Stimulated activated memory B cell treated with anti-CD40 and anti-IgM and Interleukin-4, amounts not matched to agents 10 μg/mL and 1 μg/mL and 100 μg/mL, for 72 hours (primary cell): ENCODE results near the gene ESF1.

Experiments
- ATAC-seq: fragments of 150-1000 bp; cut with Tn5 transposase; 2 replicates; pipeline ENCODE4 v1.10.0; 2021
- H3K27ac Mint-ChIP-seq: one replicate; pipeline ENCODE4 v1.8.0; 2022; ENCODE audit warnings: mild to moderate bottlenecking, mixed read lengths
- H3K27me3 Mint-ChIP-seq: one replicate; pipeline ENCODE4 v1.8.0; 2022; ENCODE audit warnings: mixed read lengths
- H3K36me3 Mint-ChIP-seq: one replicate; pipeline ENCODE4 v1.8.0; 2022; ENCODE audit warnings: mixed read lengths
- H3K4me1 Mint-ChIP-seq: one replicate; pipeline ENCODE4 v1.8.0; 2022; ENCODE audit warnings: mixed read lengths
- H3K4me3 Mint-ChIP-seq: one replicate; pipeline ENCODE4 v1.8.0; 2022; ENCODE audit warnings: mild to moderate bottlenecking, moderate library complexity, mixed read lengths
- H3K9me3 Mint-ChIP-seq: one replicate; pipeline ENCODE4 v1.8.0; 2022; ENCODE audit warnings: mixed read lengths

ESF1 gene, protein sequence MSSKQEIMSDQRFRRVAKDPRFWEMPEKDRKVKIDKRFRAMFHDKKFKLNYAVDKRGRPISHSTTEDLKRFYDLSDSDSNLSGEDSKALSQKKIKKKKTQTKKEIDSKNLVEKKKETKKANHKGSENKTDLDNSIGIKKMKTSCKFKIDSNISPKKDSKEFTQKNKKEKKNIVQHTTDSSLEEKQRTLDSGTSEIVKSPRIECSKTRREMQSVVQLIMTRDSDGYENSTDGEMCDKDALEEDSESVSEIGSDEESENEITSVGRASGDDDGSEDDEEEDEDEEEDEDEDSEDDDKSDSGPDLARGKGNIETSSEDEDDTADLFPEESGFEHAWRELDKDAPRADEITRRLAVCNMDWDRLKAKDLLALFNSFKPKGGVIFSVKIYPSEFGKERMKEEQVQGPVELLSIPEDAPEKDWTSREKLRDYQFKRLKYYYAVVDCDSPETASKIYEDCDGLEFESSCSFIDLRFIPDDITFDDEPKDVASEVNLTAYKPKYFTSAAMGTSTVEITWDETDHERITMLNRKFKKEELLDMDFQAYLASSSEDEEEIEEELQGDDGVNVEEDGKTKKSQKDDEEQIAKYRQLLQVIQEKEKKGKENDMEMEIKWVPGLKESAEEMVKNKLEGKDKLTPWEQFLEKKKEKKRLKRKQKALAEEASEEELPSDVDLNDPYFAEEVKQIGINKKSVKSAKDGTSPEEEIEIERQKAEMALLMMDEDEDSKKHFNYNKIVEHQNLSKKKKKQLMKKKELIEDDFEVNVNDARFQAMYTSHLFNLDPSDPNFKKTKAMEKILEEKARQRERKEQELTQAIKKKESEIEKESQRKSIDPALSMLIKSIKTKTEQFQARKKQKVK

GRCh38 chr20:13784893-13785715 is at the start of gene ESF1, which contains the start of gene NDUFAF5:
Gene ESF1 (minus strand): TSS chr20:13784919. CDS start chr20:13783140, 1,779 bp downstream.
Gene NDUFAF5 (plus strand): TSS chr20:13785028. CDS start chr20:13785069, 41 bp downstream.
- Mint-ChIP-seq H3K27me3 (no peaks in the 10 kb centered on the region), H3K27ac (peak within 1 kb of the TSS; percentile 95), H3K9me3 (no peaks in the 10 kb centered on the region), H3K4me1 (peaks cover 32% of the 10 kb centered on the region), H3K4me3 (peak within 1 kb of the TSS; percentile 84), H3K36me3 (peaks cover 34% of the 10 kb centered on the region)
- ATAC-seq: peak; percentile 98

- H3K9me3 Mint-ChIP-seq: peaks cover 3% of the 10 kb centered on the region
- H3K4me1 Mint-ChIP-seq: no peaks in the 10 kb centered on the region
- H3K27ac Mint-ChIP-seq: no peak overlapping the region
- H3K4me3 Mint-ChIP-seq: no peak overlapping the region
- no peak for ATAC-seq
- H3K27me3 Mint-ChIP-seq: peaks cover 27% of the 10 kb centered on the region
- no peaks in the 10 kb centered on the region for H3K36me3 Mint-ChIP-seq
These were observed 46.8 kb upstream of the ESF1 start for GRCh38 chr20:13831476-13831875.

- Mint-ChIP-seq H3K4me3 (no peak overlapping the region), H3K27me3 (peaks cover 16% of the 10 kb centered on the region), H3K27ac (no peak overlapping the region), H3K9me3 (no peaks in the 10 kb centered on the region), H3K4me1 (no peaks in the 10 kb centered on the region), H3K36me3 (no peaks in the 10 kb centered on the region)
- no peak for ATAC-seq
These were observed 40.7 kb upstream of the ESF1 start for GRCh38 chr20:13825465-13825864.

DNA sequence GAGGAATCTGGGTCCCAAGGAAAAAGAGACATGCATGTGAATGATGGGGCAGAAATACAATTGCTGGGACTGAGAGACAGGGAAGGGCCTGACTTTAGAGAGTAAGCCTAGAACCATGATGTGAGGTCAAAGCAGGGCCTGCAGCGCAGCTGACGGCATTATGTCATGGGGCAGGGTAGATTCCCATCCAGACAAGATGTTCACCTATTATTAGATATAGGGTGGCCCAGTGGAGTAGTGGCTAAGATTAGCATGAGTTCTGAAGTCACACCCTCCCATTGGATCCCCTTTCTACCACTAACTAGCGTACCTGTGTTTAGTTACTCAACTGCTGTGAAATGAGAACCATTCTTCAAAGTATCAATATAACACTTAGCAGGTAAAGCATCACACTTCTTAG is 39.7 kb upstream of the ESF1 start:
- peaks cover 16% of the 10 kb centered on the region for H3K27me3 Mint-ChIP-seq
- no peak overlapping the region for H3K4me3 Mint-ChIP-seq
- no peaks in the 10 kb centered on the region for H3K9me3 Mint-ChIP-seq
- H3K27ac Mint-ChIP-seq: no peak overlapping the region
- no peaks in the 10 kb centered on the region for H3K4me1 Mint-ChIP-seq
- no peaks in the 10 kb centered on the region for H3K36me3 Mint-ChIP-seq
- no peak for ATAC-seq

DNA sequence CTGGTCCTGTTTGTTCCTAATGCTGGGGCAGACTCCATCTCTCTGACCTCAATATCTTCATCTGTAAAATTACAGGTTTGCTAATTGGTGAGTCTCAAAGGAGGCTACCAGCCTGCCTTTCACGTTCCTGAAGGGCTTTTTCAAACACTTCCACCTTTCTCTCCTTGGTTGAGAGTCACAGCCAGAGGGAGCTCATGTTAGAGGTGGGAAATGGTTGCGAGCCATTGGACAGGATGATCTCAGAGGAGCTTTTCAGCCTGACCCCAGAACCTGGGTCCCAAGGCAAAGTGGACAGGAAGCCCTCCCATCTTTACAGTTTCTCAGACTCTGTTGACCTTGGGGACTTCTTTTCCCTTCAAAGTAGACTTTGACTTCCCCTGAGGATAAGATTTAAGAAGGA is 37.7 kb upstream of the ESF1 start:
- Mint-ChIP-seq H3K4me1 (no peaks in the 10 kb centered on the region), H3K27me3 (peaks cover 9% of the 10 kb centered on the region), H3K4me3 (no peak overlapping the region), H3K27ac (no peak overlapping the region), H3K9me3 (no peaks in the 10 kb centered on the region), H3K36me3 (peaks cover 14% of the 10 kb centered on the region)
- no peak for ATAC-seq

DNA sequence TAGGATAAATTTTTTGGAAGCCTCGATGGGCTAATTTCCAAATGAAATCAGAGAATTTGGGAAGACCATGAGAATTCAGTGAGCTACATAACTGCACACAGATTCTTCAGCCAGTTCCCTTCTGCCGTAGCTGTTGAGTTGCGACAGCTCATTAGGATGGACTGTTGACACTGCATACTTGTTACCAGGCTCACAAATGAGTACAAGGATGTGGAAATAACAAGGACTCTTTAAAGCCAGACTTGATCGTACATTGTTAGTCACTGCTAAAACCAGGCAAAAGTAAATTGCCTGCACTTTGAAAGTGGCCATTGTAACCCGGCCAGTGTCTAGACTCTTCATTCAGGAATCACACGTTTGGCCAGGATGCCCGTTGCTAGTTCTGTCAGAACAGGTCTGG is 37.2 kb upstream of the ESF1 start:
- no peak overlapping the region for H3K4me3 Mint-ChIP-seq
- H3K9me3 Mint-ChIP-seq: no peaks in the 10 kb centered on the region
- peaks cover 16% of the 10 kb centered on the region for H3K36me3 Mint-ChIP-seq
- no peak for ATAC-seq
- no peak overlapping the region for H3K27ac Mint-ChIP-seq
- no peaks in the 10 kb centered on the region for H3K4me1 Mint-ChIP-seq
- H3K27me3 Mint-ChIP-seq: peaks cover 3% of the 10 kb centered on the region

DNA sequence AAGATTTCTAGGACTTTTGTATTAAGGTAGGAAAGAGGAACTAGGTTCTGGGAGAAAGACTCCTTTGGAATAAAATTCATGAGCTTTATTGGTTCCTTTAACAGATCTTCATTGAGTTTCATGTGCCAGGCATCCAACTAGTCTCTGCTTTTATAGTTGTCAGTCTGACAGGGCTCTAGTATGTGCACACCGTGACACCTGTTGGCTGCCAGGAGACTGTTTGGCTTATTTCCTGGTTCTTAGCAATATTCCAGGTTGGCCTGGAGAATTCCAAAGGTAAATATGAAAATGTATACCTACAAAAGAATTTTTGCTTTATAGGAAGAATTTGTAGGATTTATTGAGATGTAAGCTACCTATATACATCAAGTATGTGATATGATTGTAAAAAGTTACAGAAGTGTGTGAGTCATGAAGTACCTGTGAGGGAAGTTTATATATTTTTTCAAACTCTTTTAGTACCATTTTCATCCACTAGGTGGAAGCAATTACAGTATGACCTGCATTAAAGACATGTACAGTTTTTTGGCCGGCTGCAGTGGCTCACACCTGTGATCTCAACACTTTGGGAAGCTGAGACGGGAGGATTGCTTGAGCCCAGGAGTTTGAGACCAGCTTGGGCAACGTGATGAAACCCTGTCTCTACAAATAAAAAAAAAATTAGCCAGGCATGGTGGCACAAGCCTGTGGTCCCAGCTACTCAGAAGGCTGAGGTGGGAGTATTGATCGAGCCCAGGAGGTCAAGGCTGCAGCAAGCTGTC is 35.3 kb upstream of the ESF1 start:
- peak; percentile 67 for ATAC-seq
- no peak overlapping the region for H3K27ac Mint-ChIP-seq
- H3K9me3 Mint-ChIP-seq: no peaks in the 10 kb centered on the region
- no peaks in the 10 kb centered on the region for H3K4me1 Mint-ChIP-seq
- H3K27me3 Mint-ChIP-seq: no peaks in the 10 kb centered on the region
- peaks cover 25% of the 10 kb centered on the region for H3K36me3 Mint-ChIP-seq
- no peak overlapping the region for H3K4me3 Mint-ChIP-seq

GRCh38 chr20:13817342-13817741 is 32.6 kb upstream of the ESF1 start:
- peak overlapping the region; percentile 57 for H3K27ac Mint-ChIP-seq
- no peaks in the 10 kb centered on the region for H3K9me3 Mint-ChIP-seq
- H3K27me3 Mint-ChIP-seq: no peaks in the 10 kb centered on the region
- H3K36me3 Mint-ChIP-seq: peaks cover 33% of the 10 kb centered on the region
- ATAC-seq: no peak
- H3K4me3 Mint-ChIP-seq: no peak overlapping the region
- H3K4me1 Mint-ChIP-seq: no peaks in the 10 kb centered on the region

DNA sequence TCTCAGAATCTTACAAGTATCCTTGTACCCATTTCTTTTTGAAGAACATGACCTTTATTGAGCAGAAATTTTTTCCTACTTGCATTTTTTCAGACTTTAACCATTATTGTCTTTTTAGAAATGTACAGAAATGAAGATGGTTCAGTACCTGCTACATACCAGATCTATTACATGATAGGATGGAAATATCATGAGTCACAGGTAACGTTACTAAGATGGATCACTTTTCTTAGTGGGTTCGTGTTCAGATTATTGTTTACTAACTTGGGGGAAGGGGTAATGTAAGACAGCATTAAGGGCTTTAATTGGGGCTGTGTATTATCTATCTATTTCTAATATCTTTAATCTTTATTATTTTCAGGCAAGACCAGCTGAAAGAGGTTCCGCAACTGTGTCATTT is 32.0 kb upstream of the ESF1 start:
- no peak for ATAC-seq
- H3K4me3 Mint-ChIP-seq: no peak overlapping the region
- peak overlapping the region; percentile 57 for H3K27ac Mint-ChIP-seq
- H3K36me3 Mint-ChIP-seq: peaks cover 33% of the 10 kb centered on the region
- H3K4me1 Mint-ChIP-seq: no peaks in the 10 kb centered on the region
- H3K9me3 Mint-ChIP-seq: no peaks in the 10 kb centered on the region
- H3K27me3 Mint-ChIP-seq: no peaks in the 10 kb centered on the region

- peaks cover 33% of the 10 kb centered on the region for H3K36me3 Mint-ChIP-seq
- no peak overlapping the region for H3K27ac Mint-ChIP-seq
- H3K4me1 Mint-ChIP-seq: no peaks in the 10 kb centered on the region
- H3K27me3 Mint-ChIP-seq: no peaks in the 10 kb centered on the region
- no peaks in the 10 kb centered on the region for H3K9me3 Mint-ChIP-seq
- no peak for ATAC-seq
- H3K4me3 Mint-ChIP-seq: no peak overlapping the region
These were observed 30.0 kb upstream of the ESF1 start for GRCh38 chr20:13814672-13815071.

- ATAC-seq: no peak
- Mint-ChIP-seq H3K9me3 (no peaks in the 10 kb centered on the region), H3K4me3 (no peak overlapping the region), H3K27me3 (no peaks in the 10 kb centered on the region), H3K4me1 (no peaks in the 10 kb centered on the region), H3K27ac (peak overlapping the region; percentile 3), H3K36me3 (peaks cover 33% of the 10 kb centered on the region)
These were observed 29.2 kb upstream of the ESF1 start for GRCh38 chr20:13813910-13814309.

- Mint-ChIP-seq H3K4me3 (no peak overlapping the region), H3K36me3 (peaks cover 8% of the 10 kb centered on the region), H3K4me1 (no peaks in the 10 kb centered on the region), H3K9me3 (no peaks in the 10 kb centered on the region), H3K27ac (no peak overlapping the region), H3K27me3 (no peaks in the 10 kb centered on the region)
- no peak for ATAC-seq
These were observed 25.7 kb upstream of the ESF1 start for GRCh38 chr20:13810446-13810845.

- Mint-ChIP-seq H3K36me3 (peaks cover 8% of the 10 kb centered on the region), H3K4me3 (no peak overlapping the region), H3K4me1 (no peaks in the 10 kb centered on the region), H3K27ac (no peak overlapping the region), H3K9me3 (no peaks in the 10 kb centered on the region), H3K27me3 (no peaks in the 10 kb centered on the region)
- no peak for ATAC-seq
These were observed 25.1 kb upstream of the ESF1 start for GRCh38 chr20:13809855-13810254.

- no peak overlapping the region for H3K27ac Mint-ChIP-seq
- no peak overlapping the region for H3K4me3 Mint-ChIP-seq
- no peaks in the 10 kb centered on the region for H3K9me3 Mint-ChIP-seq
- H3K27me3 Mint-ChIP-seq: no peaks in the 10 kb centered on the region
- ATAC-seq: no peak
- no peaks in the 10 kb centered on the region for H3K4me1 Mint-ChIP-seq
- H3K36me3 Mint-ChIP-seq: peaks cover 12% of the 10 kb centered on the region
These were observed 24.7 kb upstream of the ESF1 start for GRCh38 chr20:13809373-13809772.
